Lung (tissue), 12 donors: Measurements from ENCODE around the gene PANK4. TPM values are rescaled to one million over a fixed set of nuclear protein-coding genes. Genes with fewer than 3 reads are reported as not detected.

Experiments
- ATAC-seq: fragments of 200-7000 bp; cut with Tn5 transposase; one replicate; pipeline ENCODE4 v1.9.1; 2020; ENCODE audit warnings: moderate number of reproducible peaks; ENCODE audit not compliant: insufficient read depth, low FRiP score
- DNase-seq, 3 donors: peaks; one replicate each; pipeline ENCODE4 v3.0.0-alpha.2; 2013 to 2017
- H3K27ac ChIP-seq, 2 donors: one replicate each; pipeline ENCODE4 v1.5.1; 2013; ENCODE audit warnings: mild to moderate bottlenecking in 2 of 2, moderate library complexity in 2 of 2, control low read depth in 1 of 2, inconsistent platforms in 1 of 2, low read depth in 1 of 2, low read length in 1 of 2
- H3K27me3 ChIP-seq, 3 donors: one replicate each; pipeline ENCODE4 v1.5.1; 2013; ENCODE audit warnings: low read length in 2 of 3; ENCODE audit not compliant: control insufficient read depth in 3 of 3, insufficient read depth in 3 of 3
- H3K36me3 ChIP-seq, 4 donors: one replicate each; pipeline ENCODE4 v1.5.1; 2013; ENCODE audit warnings: low read length in 4 of 4, mild to moderate bottlenecking in 1 of 4, moderate library complexity in 1 of 4; ENCODE audit not compliant: control insufficient read depth in 4 of 4, insufficient read depth in 4 of 4
- H3K4me1 ChIP-seq, 5 donors: one replicate each; pipeline ENCODE4 v1.5.1; 2013; ENCODE audit warnings: low read length in 5 of 5, mild to moderate bottlenecking in 2 of 5, moderate library complexity in 1 of 5; ENCODE audit not compliant: control insufficient read depth in 5 of 5, insufficient read depth in 5 of 5
- H3K4me3 ChIP-seq: one replicate; pipeline ENCODE4 v1.5.1; 2013; ENCODE audit warnings: mild to moderate bottlenecking, control low read depth, moderate library complexity
- H3K9ac ChIP-seq, 2 donors: one replicate each; pipeline ENCODE4 v1.5.1; 2013; ENCODE audit warnings: low read length in 2 of 2, control low read depth in 1 of 2; ENCODE audit not compliant: insufficient read depth in 1 of 2
- H3K9me3 ChIP-seq, 4 donors: one replicate each; pipeline ENCODE4 v1.5.1; 2013; ENCODE audit warnings: low read length in 3 of 4, mild to moderate bottlenecking in 1 of 4, moderate library complexity in 1 of 4; ENCODE audit not compliant: control insufficient read depth in 4 of 4, insufficient read depth in 3 of 4
- WGBS, 2 donors: extraction: QIAGEN DNeasy Blood & Tissue Kit; methylation state at CpG; one replicate each; pipeline ENCODE4 v1.1.7; 2013; 5-methylcytosine and 5-hydroxymethylcytosine counted together
- polyA plus RNA-seq, 2 donors: library from polyadenylated mRNA; stranded (reverse); fragments of 200-250 nt; gene quantifications; one replicate each; pipeline ENCODE4 v1.2.1, GENCODE V29; 2013
- total RNA-seq, 2 donors: library from RNA; depleted of rRNA in 1 of 2; stranded (reverse); fragments of >200 nt in 1 of 2; gene quantifications; one replicate each; pipeline ENCODE4 v1.2.1, GENCODE V29; 2014 to 2021
- TF ChIP-seq, protein P1 (sequence below): IDR thresholded peaks from 2 replicates; pipeline ENCODE4 v1.5.1; 2012; ENCODE audit warnings: mild to moderate bottlenecking; ENCODE audit errors: control extremely low read depth, extremely low read depth
- donor health status: control.
- donor health status: control.
- donor health status: Bipolar disorder and iron deficiency.
- donor health status: healthy.
- donor health status: DM: yes; HTN: yes; CAD: no.

The PANK4 gene
- total and polyA plus RNA-seq, 4 donors, result 17.6 to 36.3 (median 21.7) TPM

DNA sequence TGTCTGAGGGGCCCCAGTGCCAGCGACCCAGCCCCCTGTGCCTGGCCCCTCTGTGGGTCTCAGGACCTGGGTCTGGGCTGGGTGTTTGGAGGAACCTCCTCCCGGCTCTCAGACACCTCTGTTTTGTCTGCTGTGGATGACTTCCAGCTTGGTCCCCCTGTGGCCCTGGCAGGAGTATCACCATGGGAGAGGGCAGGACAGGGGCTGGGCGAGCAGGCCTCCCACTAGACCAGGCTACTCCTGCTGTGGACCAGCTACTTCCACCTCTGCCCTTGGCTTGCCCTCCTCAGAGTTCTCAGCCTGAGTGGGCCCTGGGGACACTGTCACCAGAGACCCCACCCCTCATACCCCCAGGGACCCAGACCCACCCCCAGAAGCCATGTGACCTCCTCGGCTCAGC lies 28.5 kb downstream of the PANK4 start:
- Histone ChIP-seq H3K4me1 (no peaks in the 10 kb centered on the region), H3K27ac (no peak overlapping the region), H3K36me3 (no peaks in the 10 kb centered on the region), H3K9ac (no peak overlapping the region), H3K9me3 (peaks cover 0 to 2% (median 0%) of the 10 kb centered on the region in 4 donors), H3K27me3 (peaks cover 0 to 5% (median 4%) of the 10 kb centered on the region in 3 donors), H3K4me3 (no peak overlapping the region)
- ATAC-seq, result no peak
- TF ChIP-seq, protein P1, sequence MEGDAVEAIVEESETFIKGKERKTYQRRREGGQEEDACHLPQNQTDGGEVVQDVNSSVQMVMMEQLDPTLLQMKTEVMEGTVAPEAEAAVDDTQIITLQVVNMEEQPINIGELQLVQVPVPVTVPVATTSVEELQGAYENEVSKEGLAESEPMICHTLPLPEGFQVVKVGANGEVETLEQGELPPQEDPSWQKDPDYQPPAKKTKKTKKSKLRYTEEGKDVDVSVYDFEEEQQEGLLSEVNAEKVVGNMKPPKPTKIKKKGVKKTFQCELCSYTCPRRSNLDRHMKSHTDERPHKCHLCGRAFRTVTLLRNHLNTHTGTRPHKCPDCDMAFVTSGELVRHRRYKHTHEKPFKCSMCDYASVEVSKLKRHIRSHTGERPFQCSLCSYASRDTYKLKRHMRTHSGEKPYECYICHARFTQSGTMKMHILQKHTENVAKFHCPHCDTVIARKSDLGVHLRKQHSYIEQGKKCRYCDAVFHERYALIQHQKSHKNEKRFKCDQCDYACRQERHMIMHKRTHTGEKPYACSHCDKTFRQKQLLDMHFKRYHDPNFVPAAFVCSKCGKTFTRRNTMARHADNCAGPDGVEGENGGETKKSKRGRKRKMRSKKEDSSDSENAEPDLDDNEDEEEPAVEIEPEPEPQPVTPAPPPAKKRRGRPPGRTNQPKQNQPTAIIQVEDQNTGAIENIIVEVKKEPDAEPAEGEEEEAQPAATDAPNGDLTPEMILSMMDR, result no peak
- WGBS, 2 donors, result 57 to 70% methylated on average over 4 of the region's 4 CpGs
- DNase-seq, result no peak

DNA sequence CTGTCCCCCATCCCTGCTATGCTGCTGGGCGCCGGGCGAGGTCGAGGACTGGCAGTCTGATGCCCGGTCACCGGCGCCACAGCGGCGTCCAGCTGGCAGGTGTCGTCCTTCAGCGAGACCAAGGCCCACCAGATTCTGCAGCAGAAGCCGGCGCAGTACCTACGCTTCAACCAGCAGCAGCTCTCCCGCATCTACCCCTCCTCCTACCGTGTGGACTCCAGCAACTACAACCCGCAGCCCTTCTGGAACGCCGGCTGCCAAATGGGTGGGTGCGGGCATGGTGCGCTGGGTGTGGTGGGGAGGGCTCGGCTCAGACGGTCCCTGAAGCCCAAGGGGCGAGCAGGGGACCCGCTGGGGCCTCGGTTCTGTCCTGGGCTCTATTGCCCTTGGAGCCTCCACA lies 29.6 kb downstream of the PANK4 start:
- Histone ChIP-seq H3K9me3 (peaks cover 0 to under 1% (median 0%) of the 10 kb centered on the region in 4 donors), H3K4me3 (no peak overlapping the region), H3K36me3 (no peaks in the 10 kb centered on the region), H3K4me1 (no peaks in the 10 kb centered on the region), H3K27ac (no peak overlapping the region), H3K9ac (no peak overlapping the region), H3K27me3 (peaks cover 0 to 2% (median 0%) of the 10 kb centered on the region in 3 donors)
- TF ChIP-seq, protein P1, result no peak
- 89 to 92% methylated on average over 25 to 26 of the region's 26 CpGs for WGBS, 2 donors
- no peak for DNase-seq
- no peak for ATAC-seq

DNA sequence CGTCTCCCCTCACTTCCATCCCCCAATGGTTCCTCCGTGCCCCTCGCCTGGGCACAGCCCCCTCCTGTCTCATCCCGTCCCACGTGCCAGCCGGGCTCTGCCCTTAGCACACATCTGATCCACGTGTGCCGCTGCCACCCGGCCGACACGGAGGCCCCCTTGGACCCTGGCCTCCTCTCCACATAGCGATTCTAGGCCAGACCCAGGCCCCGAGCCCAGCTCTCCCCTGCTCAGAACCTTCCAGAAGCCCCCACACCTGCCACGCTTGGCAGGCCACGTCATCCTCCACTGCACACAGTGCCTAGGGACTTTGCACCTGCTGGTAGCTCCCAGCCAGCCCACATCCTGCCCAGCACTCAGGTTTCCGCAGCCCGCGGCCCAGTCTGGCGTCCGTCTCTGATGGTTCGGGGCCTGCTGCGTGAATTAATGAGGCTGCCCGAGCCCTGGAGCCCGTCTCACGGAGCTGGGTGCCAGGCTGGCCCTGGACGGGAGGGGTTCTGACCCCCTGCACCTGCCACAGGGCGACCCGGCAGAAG lies 30.2 kb downstream of the PANK4 start:
- Histone ChIP-seq H3K9me3 (no peaks in the 10 kb centered on the region), H3K36me3 (no peaks in the 10 kb centered on the region), H3K27me3 (peaks cover 0 to 2% (median 0%) of the 10 kb centered on the region in 3 donors), H3K4me1 (no peaks in the 10 kb centered on the region), H3K27ac (no peak overlapping the region), H3K4me3 (no peak overlapping the region), H3K9ac (no peak overlapping the region)
- DNase-seq (no peak), ATAC-seq (no peak)
- TF ChIP-seq, protein P1, result no peak
- WGBS, 2 donors, result 86% methylated on average over 28 of the region's 28 CpGs

DNA sequence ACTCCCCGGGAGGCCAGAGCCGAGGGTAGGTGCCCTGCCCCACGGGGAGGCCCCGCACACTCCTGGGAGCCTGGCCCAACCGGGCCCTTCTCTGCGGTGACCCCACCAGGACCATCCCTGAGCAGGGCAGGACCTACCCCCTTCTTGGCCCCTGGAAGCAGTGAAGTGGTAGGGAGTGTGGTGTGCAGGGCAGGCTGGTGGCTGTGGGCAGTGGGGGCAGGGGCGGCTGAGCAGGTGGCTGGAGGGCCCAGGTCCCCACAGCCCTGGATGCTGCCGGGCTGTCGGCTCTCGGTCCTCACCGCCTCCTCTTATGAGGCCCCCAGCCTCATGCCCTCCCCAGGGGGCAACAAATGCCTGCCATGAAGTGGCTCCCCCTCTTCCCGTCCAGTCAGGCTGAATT lies 30.9 kb downstream of the PANK4 start:
- H3K27ac ChIP-seq, result no peak overlapping the region
- TF ChIP-seq, protein P1, result no peak
- 90 to 95% methylated on average over 12 of the region's 12 CpGs for WGBS, 2 donors
- H3K9me3 ChIP-seq, result no peaks in the 10 kb centered on the region
- no peak for ATAC-seq
- H3K36me3 ChIP-seq, result no peaks in the 10 kb centered on the region
- peaks cover 0 to 2% (median 0%) of the 10 kb centered on the region in 3 donors for H3K27me3 ChIP-seq
- no peaks in the 10 kb centered on the region for H3K4me1 ChIP-seq
- no peak overlapping the region for H3K4me3 ChIP-seq
- DNase-seq, result no peak
- no peak overlapping the region for H3K9ac ChIP-seq
